Measurements from ENCODE around the gene SLC4A8. TPM values are rescaled to one million over a fixed set of nuclear protein-coding genes. Genes with fewer than 3 reads are reported as not detected.

SLC4A8 gene
- total and polyA plus RNA-seq, 4 donors = 1.1 to 12.2 (median 3.0) TPM

DNA sequence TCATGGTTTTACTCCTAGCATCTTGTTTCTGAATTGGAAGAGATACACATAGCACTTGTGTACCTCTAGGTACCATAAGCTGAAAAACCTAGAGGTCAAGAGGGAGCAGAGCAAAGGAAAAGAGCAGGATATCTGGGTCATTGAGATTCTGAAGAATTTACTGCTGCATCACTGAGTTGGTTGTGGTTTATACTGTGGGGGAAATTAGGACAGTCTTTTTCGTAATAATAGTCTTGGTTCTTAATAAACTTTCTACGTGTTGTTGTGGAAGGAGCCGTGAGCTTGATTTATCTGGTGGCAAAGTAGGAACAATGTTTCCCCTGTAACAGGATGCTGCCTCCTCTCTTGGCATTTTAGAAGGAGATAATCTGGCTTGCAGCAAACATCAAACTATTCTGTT lies 80.2 kb downstream of the SLC4A8 start:
- Histone ChIP-seq H3K27ac (ENCODE audit: low read depth in 1 of 2, low read length in 1 of 2) (no peak overlapping the region), H3K9ac (ENCODE audit: insufficient read depth in 1 of 2, low read length in 2 of 2) (no peak overlapping the region), H3K4me1 (ENCODE audit: control insufficient read depth in 5 of 5, insufficient read depth in 5 of 5, low read length in 5 of 5) (no peaks in the 10 kb centered on the region), H3K4me3 (no peak overlapping the region), H3K9me3 (ENCODE audit: control insufficient read depth in 4 of 4, insufficient read depth in 3 of 4, low read length in 3 of 4) (no peaks in the 10 kb centered on the region), H3K36me3 (ENCODE audit: control insufficient read depth in 4 of 4, insufficient read depth in 4 of 4, low read length in 4 of 4) (no peaks in the 10 kb centered on the region), H3K27me3 (ENCODE audit: control insufficient read depth in 3 of 3, insufficient read depth in 3 of 3, low read length in 2 of 3) (no peaks in the 10 kb centered on the region)
- DNase-seq (no peak), ATAC-seq (ENCODE audit: insufficient read depth, low FRiP score) (no peak)
- TF ChIP-seq, protein P1, sequence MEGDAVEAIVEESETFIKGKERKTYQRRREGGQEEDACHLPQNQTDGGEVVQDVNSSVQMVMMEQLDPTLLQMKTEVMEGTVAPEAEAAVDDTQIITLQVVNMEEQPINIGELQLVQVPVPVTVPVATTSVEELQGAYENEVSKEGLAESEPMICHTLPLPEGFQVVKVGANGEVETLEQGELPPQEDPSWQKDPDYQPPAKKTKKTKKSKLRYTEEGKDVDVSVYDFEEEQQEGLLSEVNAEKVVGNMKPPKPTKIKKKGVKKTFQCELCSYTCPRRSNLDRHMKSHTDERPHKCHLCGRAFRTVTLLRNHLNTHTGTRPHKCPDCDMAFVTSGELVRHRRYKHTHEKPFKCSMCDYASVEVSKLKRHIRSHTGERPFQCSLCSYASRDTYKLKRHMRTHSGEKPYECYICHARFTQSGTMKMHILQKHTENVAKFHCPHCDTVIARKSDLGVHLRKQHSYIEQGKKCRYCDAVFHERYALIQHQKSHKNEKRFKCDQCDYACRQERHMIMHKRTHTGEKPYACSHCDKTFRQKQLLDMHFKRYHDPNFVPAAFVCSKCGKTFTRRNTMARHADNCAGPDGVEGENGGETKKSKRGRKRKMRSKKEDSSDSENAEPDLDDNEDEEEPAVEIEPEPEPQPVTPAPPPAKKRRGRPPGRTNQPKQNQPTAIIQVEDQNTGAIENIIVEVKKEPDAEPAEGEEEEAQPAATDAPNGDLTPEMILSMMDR (IDR thresholded peaks at IDR 0.05; ENCODE audit: control extremely low read depth, extremely low read depth) = no peak
- WGBS, 2 donors = 15 to 48% methylated on average over 3 of the region's 3 CpGs

DNA sequence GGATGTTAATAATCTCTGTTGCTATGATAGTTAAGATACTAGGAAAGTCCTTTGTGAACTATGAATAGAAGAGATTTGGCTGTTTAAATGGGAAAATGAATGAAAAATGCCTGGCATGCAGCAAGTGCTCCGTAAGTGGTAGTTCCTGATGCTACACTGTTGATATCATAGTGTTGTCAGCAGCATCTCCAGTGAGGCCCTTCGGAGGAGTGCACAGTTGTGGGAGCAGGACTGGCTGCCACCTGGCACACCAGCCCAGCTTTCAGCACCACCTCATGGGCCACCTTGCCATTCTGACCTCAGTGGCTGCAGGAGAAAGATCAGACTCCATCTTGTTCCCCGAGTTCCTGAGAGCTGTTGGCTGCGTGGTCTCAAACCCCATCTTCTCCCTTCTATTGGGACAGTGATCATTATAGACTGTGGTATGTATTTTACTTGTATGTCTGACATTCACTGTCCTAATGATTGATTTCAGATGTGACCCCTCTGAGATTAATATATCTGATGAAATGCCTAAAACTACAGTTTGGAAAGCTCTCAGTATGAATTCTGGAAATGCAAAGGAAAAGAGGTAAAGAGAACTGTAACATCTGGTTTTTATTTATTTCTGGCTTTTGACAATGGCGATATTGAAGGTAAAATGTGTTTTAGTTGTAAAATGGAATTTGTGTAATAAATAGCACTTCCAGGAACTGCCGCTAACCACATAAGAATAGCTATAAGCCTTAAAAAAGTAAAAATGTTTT lies 80.9 kb downstream of the SLC4A8 start:
- WGBS, 2 donors = 84 to 88% methylated on average over 6 of the region's 6 CpGs
- Histone ChIP-seq H3K9ac (ENCODE audit: insufficient read depth in 1 of 2, low read length in 2 of 2) (no peak overlapping the region), H3K9me3 (ENCODE audit: control insufficient read depth in 4 of 4, insufficient read depth in 3 of 4, low read length in 3 of 4) (no peaks in the 10 kb centered on the region), H3K36me3 (ENCODE audit: control insufficient read depth in 4 of 4, insufficient read depth in 4 of 4, low read length in 4 of 4) (no peaks in the 10 kb centered on the region), H3K4me3 (no peak overlapping the region), H3K4me1 (ENCODE audit: control insufficient read depth in 5 of 5, insufficient read depth in 5 of 5, low read length in 5 of 5) (no peaks in the 10 kb centered on the region), H3K27me3 (ENCODE audit: control insufficient read depth in 3 of 3, insufficient read depth in 3 of 3, low read length in 2 of 3) (no peaks in the 10 kb centered on the region), H3K27ac (ENCODE audit: low read depth in 1 of 2, low read length in 1 of 2) (no peak overlapping the region)
- no peak for DNase-seq
- TF ChIP-seq, protein P1 (IDR thresholded peaks at IDR 0.05; ENCODE audit: control extremely low read depth, extremely low read depth) = no peak
- no peak for ATAC-seq (ENCODE audit: insufficient read depth, low FRiP score)

DNA sequence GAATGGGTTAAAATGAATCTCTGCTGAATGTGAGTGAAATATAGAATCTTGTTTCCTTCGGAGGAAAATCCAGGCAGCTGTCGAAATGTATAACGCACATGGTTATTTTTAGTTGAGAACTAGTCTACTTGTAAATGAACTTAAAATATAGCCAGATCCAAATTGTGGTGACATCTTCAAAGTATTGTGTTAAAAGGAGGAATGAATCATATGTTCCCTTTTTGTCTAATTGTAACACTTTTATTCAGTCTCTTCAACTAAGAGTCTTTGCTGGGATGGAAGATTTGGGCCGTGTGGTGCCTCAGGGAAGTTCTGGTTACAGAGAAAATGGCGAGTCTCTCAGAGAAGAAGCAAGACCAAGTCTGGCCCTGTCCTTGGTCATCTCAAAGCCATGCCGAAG lies 82.5 kb downstream of the SLC4A8 start:
- DNase-seq (no peak), ATAC-seq (ENCODE audit: insufficient read depth, low FRiP score) (no peak)
- TF ChIP-seq, protein P1 (IDR thresholded peaks at IDR 0.05; ENCODE audit: control extremely low read depth, extremely low read depth) = no peak
- Histone ChIP-seq H3K36me3 (ENCODE audit: control insufficient read depth in 4 of 4, insufficient read depth in 4 of 4, low read length in 4 of 4) (no peaks in the 10 kb centered on the region), H3K27me3 (ENCODE audit: control insufficient read depth in 3 of 3, insufficient read depth in 3 of 3, low read length in 2 of 3) (no peaks in the 10 kb centered on the region), H3K4me1 (ENCODE audit: control insufficient read depth in 5 of 5, insufficient read depth in 5 of 5, low read length in 5 of 5) (no peaks in the 10 kb centered on the region), H3K9me3 (ENCODE audit: control insufficient read depth in 4 of 4, insufficient read depth in 3 of 4, low read length in 3 of 4) (no peaks in the 10 kb centered on the region), H3K9ac (ENCODE audit: insufficient read depth in 1 of 2, low read length in 2 of 2) (no peak overlapping the region), H3K27ac (ENCODE audit: low read depth in 1 of 2, low read length in 1 of 2) (no peak overlapping the region), H3K4me3 (no peak overlapping the region)
- WGBS, 2 donors = 91 to 95% methylated on average over 6 of the region's 6 CpGs

DNA sequence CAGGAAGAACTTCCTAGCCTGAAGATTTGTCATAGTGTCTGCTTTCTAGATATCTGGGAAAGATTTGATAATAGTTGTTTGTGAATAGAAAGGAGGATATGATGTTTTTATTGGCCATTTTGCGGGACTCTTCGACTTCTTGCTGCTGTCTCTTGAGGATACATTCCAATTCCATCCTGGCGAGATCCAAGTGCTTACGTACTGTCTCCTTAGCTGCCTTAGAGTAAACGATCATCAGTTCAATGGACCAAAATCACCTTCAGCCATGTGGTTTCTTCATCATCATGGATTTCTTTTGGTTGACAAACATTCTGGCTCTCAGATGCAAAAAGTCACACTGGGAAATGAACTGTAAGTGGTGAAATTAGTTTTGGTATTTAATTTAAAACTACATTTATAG lies 83.7 kb downstream of the SLC4A8 start:
- DNase-seq (no peak), ATAC-seq (ENCODE audit: insufficient read depth, low FRiP score) (no peak)
- 89 to 95% methylated on average over 5 of the region's 5 CpGs for WGBS, 2 donors

More for the DNA sequence above, 83.7 kb downstream of the SLC4A8 start:
- H3K9me3 ChIP-seq (ENCODE audit: control insufficient read depth in 4 of 4, insufficient read depth in 3 of 4, low read length in 3 of 4) = no peaks in the 10 kb centered on the region
- TF ChIP-seq, protein P1 (IDR thresholded peaks at IDR 0.05; ENCODE audit: control extremely low read depth, extremely low read depth) = no peak
- no peak overlapping the region for H3K27ac ChIP-seq (ENCODE audit: low read depth in 1 of 2, low read length in 1 of 2)
- no peak overlapping the region for H3K9ac ChIP-seq (ENCODE audit: insufficient read depth in 1 of 2, low read length in 2 of 2)
- no peaks in the 10 kb centered on the region for H3K36me3 ChIP-seq (ENCODE audit: control insufficient read depth in 4 of 4, insufficient read depth in 4 of 4, low read length in 4 of 4)
- H3K27me3 ChIP-seq (ENCODE audit: control insufficient read depth in 3 of 3, insufficient read depth in 3 of 3, low read length in 2 of 3) = no peaks in the 10 kb centered on the region
- no peaks in the 10 kb centered on the region for H3K4me1 ChIP-seq (ENCODE audit: control insufficient read depth in 5 of 5, insufficient read depth in 5 of 5, low read length in 5 of 5)
- H3K4me3 ChIP-seq = no peak overlapping the region

All from lung (tissue), 12 donors.